Right lobe of liver (tissue), 4 donors: ENCODE data around the gene APBB2.

Experiments
- CTCF ChIP-seq, 4 donors: fragments of 200-600 bp in 3 of 4; fragments of 450-650 bp in 1 of 4; IDR thresholded peaks; one replicate each; pipeline versions ENCODE4 v1.5.1 to v1.8.0; 2016 to 2022; ENCODE audit warnings: antibody characterized with exemption in 4 of 4, mild to moderate bottlenecking in 2 of 4
- POLR2A ChIP-seq: fragments of 450-650 bp; IDR thresholded peaks from one replicate; pipeline ENCODE4 v1.6.1; 2017; ENCODE audit warnings: antibody characterized with exemption, mild to moderate bottlenecking
- donor health status: DM: no; HTN: no; CAD: no.
- donor health status: DM: no; HTN: no; CAD: no.
- donor health status: DM: no; HTN: yes; CAD: no.

DNA sequence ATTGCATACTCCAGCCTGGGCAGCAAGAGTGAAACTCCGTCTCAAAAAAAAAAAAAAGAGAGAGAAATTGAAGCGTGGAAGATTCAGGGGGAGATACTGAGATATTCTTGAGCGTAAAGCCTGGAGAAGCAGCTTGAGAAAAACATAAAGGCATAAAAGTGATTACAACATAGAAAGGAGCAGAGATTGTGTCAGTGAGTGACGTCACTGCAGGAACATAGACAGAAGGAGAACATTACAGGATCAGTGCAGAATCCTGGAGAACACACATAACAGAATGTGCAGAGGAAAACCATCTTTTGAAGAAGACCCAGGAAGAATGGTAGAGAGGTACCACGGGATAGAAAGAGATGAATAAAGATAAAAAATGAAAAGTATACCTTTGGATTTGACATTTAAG is 147.0 kb downstream of the APBB2 start:
- TF ChIP-seq POLR2A (no peak), CTCF (IDR thresholded peaks at IDR 0.05) (no peak)
